Mesendoderm (in vitro differentiated cells): ENCODE measurements around the gene XPC.
A peak's percentile ranks its signal among the peaks of the same experiment; 100 is the strongest.

Experiments used
- DNase-seq: peaks from one replicate; pipeline ENCODE4 v3.0.0; 2013
- H2AK5ac ChIP-seq: 2 replicates; pipeline ENCODE4 v1.6.1; 2013; ENCODE audit warnings: low read length, inconsistent platforms
- H2BK120ac ChIP-seq: 2 replicates; pipeline ENCODE4 v1.6.1; 2013; ENCODE audit warnings: low read depth, mild to moderate bottlenecking, low read length, moderate library complexity, mixed read lengths
- H2BK15ac ChIP-seq: replicated peaks from 2 replicates; pipeline ENCODE4 v1.6.1; 2013; ENCODE audit warnings: low read depth, mild to moderate bottlenecking, moderate library complexity
- H2BK5ac ChIP-seq: 2 replicates; pipeline ENCODE4 v1.6.1; 2013; ENCODE audit warnings: low read length, inconsistent platforms
- H3K18ac ChIP-seq: 2 replicates; pipeline ENCODE4 v1.6.1; 2013; ENCODE audit warnings: mild to moderate bottlenecking, low read length, mixed read lengths
- H3K23ac ChIP-seq: one replicate; pipeline ENCODE4 v1.6.1; 2013; ENCODE audit warnings: low read length
- H3K27ac ChIP-seq: 2 replicates; pipeline ENCODE4 v1.5.1; 2013; ENCODE audit warnings: low read depth, mild to moderate bottlenecking, inconsistent platforms, low read length, moderate library complexity
- H3K27me3 ChIP-seq: 2 replicates; pipeline ENCODE4 v1.6.1; 2013; ENCODE audit warnings: low read length, control low read depth, mild to moderate bottlenecking, inconsistent platforms; ENCODE audit not compliant: insufficient read depth, poor library complexity
- H3K36me3 ChIP-seq: 2 replicates; pipeline ENCODE4 v1.6.1; 2013; ENCODE audit warnings: low read length, inconsistent platforms; ENCODE audit not compliant: control insufficient read depth, insufficient read depth
- H3K4ac ChIP-seq: one replicate; pipeline ENCODE4 v1.6.1; 2013; ENCODE audit warnings: low read depth, mild to moderate bottlenecking, low read length, moderate library complexity
- H3K4me1 ChIP-seq: 2 replicates; pipeline ENCODE4 v1.6.1; 2013; ENCODE audit warnings: low read depth, low read length, inconsistent platforms; ENCODE audit not compliant: control insufficient read depth
- H3K4me2 ChIP-seq: 2 replicates; pipeline ENCODE4 v1.6.1; 2013; ENCODE audit warnings: low read length
- H3K4me3 ChIP-seq: 2 replicates; pipeline ENCODE4 v1.5.1; 2013; ENCODE audit warnings: mild to moderate bottlenecking, low read length
- H3K56ac ChIP-seq: one replicate; pipeline ENCODE4 v1.6.1; 2013; ENCODE audit warnings: low read length
- H3K79me1 ChIP-seq: 2 replicates; pipeline ENCODE4 v1.6.1; 2013; ENCODE audit warnings: low read length, inconsistent platforms
- H3K79me2 ChIP-seq: 2 replicates; pipeline ENCODE4 v1.6.1; 2013; ENCODE audit warnings: mild to moderate bottlenecking, low read length; ENCODE audit not compliant: control insufficient read depth, insufficient read depth
- H3K9ac ChIP-seq: 2 replicates; pipeline ENCODE4 v1.6.1; 2013; ENCODE audit warnings: low read length, inconsistent platforms
- H4K5ac ChIP-seq: one replicate; pipeline ENCODE4 v1.6.1; 2013; ENCODE audit warnings: low read length
- H4K8ac ChIP-seq: one replicate; pipeline ENCODE4 v1.6.1; 2013; ENCODE audit warnings: low read depth, mild to moderate bottlenecking, control low read depth, low read length, moderate library complexity
- WGBS: extraction: QIAGEN DNeasy Blood & Tissue Kit; methylation state at CpG from one replicate; pipeline ENCODE4 v1.1.7; 2013; ENCODE audit warnings: low lambda C conversion rate, missing lambda C conversion rate; ENCODE audit not compliant: insufficient coverage; ENCODE audit errors: extremely low coverage; 5-methylcytosine and 5-hydroxymethylcytosine counted together

The XPC gene

DNA sequence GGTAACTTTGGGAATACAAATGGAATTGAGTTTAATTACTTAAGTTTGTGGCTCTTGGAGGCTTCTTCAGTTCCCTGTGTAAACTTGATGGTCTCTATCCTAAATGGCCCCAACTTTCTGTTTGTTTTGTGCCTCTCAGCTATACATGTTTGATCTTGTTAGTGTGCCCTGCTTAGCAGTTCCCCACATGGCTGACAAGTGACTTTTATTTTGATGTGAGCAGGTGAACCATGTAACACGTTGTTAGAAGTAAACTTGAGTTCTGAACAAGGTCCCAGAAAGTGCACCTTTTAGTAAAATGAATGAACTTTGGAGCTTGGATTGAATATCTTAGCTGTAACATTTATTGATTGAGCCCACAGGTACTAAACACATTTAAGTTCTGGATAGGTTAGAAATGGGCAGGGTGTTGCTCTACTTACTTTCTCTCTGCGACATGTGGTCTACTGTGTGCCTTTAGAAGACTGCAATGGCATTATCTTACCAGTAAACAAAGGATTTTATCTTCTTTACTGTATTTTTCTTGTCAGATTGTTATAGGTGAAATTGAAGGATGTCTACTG lies 4.7 kb upstream of the XPC start:
- Histone ChIP-seq H3K36me3 (peaks cover 5% of the 10 kb centered on the region), H3K4me1 (no peaks in the 10 kb centered on the region), H3K4ac (no peak overlapping the region), H3K79me1 (peaks cover 6% of the 10 kb centered on the region), H4K8ac (no peak overlapping the region), H3K79me2 (peaks cover 13% of the 10 kb centered on the region), H2BK120ac (no peak overlapping the region), H2BK15ac (no peak overlapping the region), H3K4me3 (no peak overlapping the region), H3K27me3 (no peaks in the 10 kb centered on the region), H4K5ac (no peak overlapping the region), H2BK5ac (no peak overlapping the region), H3K18ac (no peak overlapping the region), H3K27ac (no peak overlapping the region), H3K4me2 (no peak overlapping the region), H3K56ac (no peak overlapping the region), H2AK5ac (no peak overlapping the region), H3K9ac (no peak overlapping the region), H3K23ac (no peak overlapping the region)
- no peak for DNase-seq
- WGBS = no CpG with 5 or more reads among the region's 2 CpGs

- no peak overlapping the region for H3K4me3 ChIP-seq
- no peak overlapping the region for H2AK5ac ChIP-seq
- H3K18ac ChIP-seq = no peak overlapping the region
- no peak overlapping the region for H2BK5ac ChIP-seq
- no peak overlapping the region for H4K5ac ChIP-seq
- WGBS = no CpG with 5 or more reads among the region's 3 CpGs
- no peak overlapping the region for H3K4me2 ChIP-seq
- peaks cover 5% of the 10 kb centered on the region for H3K36me3 ChIP-seq
- H3K4me1 ChIP-seq = peaks cover 5% of the 10 kb centered on the region
- H3K23ac ChIP-seq = no peak overlapping the region
- no peak overlapping the region for H3K56ac ChIP-seq
- H3K27ac ChIP-seq = no peak overlapping the region
- no peak overlapping the region for H3K9ac ChIP-seq
- no peak overlapping the region for H3K4ac ChIP-seq
- no peak overlapping the region for H2BK120ac ChIP-seq
- H3K27me3 ChIP-seq = no peaks in the 10 kb centered on the region
- H3K79me2 ChIP-seq = peaks cover 20% of the 10 kb centered on the region
- H4K8ac ChIP-seq = no peak overlapping the region
- DNase-seq = no peak
- peaks cover 15% of the 10 kb centered on the region for H3K79me1 ChIP-seq
- H2BK15ac ChIP-seq = no peak overlapping the region
Observed at GRCh38 chr3:14181253-14181652, 2.9 kb upstream of the XPC start.

DNA sequence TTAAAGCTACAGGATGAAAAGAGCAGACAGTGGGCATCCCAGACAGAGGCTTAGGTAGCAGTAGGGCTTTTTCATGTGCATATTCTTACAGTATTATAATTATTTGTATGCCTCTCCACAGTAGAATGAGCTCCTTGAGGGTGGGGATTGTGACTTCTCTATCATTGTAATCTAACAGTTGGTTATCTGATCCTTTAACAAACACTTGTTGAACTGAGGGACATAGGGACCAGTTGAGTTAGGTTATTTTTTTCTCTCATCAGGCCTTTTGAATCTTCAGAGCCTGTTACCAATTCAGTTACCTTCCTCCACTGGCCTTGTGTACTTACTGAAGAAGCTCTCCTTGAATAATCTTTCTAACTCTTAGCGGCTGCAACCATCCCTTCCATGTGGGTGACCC lies 1.4 kb upstream of the XPC start:
- Histone ChIP-seq H3K79me2 (peaks cover 22% of the 10 kb centered on the region), H3K27ac (no peak overlapping the region), H2BK15ac (no peak overlapping the region), H2BK120ac (peak overlapping the region; percentile 28), H2BK5ac (no peak overlapping the region), H3K4me3 (no peak overlapping the region), H2AK5ac (no peak overlapping the region), H3K18ac (no peak overlapping the region), H4K5ac (no peak overlapping the region), H3K23ac (no peak overlapping the region), H3K4ac (no peak overlapping the region), H3K4me2 (peak overlapping the region; percentile 76), H3K9ac (peak overlapping the region; percentile 99), H4K8ac (no peak overlapping the region), H3K27me3 (no peaks in the 10 kb centered on the region), H3K56ac (no peak overlapping the region), H3K79me1 (peaks cover 18% of the 10 kb centered on the region), H3K36me3 (peaks cover 2% of the 10 kb centered on the region), H3K4me1 (peaks cover 5% of the 10 kb centered on the region)
- DNase-seq = no peak
- WGBS = no CpG with 5 or more reads among the region's 1 CpG

GRCh38 chr3:14179114-14179465 lies 689 bp upstream of the XPC start:
- no peak overlapping the region for H3K4ac ChIP-seq
- peaks cover 2% of the 10 kb centered on the region for H3K36me3 ChIP-seq
- peaks cover 22% of the 10 kb centered on the region for H3K79me2 ChIP-seq
- H2BK5ac ChIP-seq = no peak overlapping the region
- H3K18ac ChIP-seq = peak overlapping the region; percentile 70
- H3K79me1 ChIP-seq = peaks cover 18% of the 10 kb centered on the region
- no peaks in the 10 kb centered on the region for H3K27me3 ChIP-seq
- peak overlapping the region; percentile 76 for H3K4me2 ChIP-seq
- H3K9ac ChIP-seq = peak overlapping the region; percentile 99
- no peak overlapping the region for H3K27ac ChIP-seq
- H2AK5ac ChIP-seq = no peak overlapping the region
- no peak overlapping the region for H2BK15ac ChIP-seq
- no peak for DNase-seq
- no CpG with 5 or more reads among the region's 3 CpGs for WGBS
- H3K23ac ChIP-seq = no peak overlapping the region
- peak overlapping the region; percentile 99 for H3K4me3 ChIP-seq
- H3K4me1 ChIP-seq = peaks cover 5% of the 10 kb centered on the region
- peak overlapping the region; percentile 97 for H3K56ac ChIP-seq
- H4K5ac ChIP-seq = no peak overlapping the region
- H2BK120ac ChIP-seq = no peak overlapping the region
- no peak overlapping the region for H4K8ac ChIP-seq

GRCh38 chr3:14177580-14178246 lies 688 bp downstream of the XPC start:
- Histone ChIP-seq H3K27ac (no peak overlapping the region), H3K27me3 (no peaks in the 10 kb centered on the region), H2BK5ac (peak overlapping the region; percentile 56), H4K8ac (peak overlapping the region; percentile 5), H3K23ac (peak overlapping the region; percentile 90), H4K5ac (peak overlapping the region; percentile 75), H3K4ac (peak overlapping the region; percentile 7), H3K79me1 (peaks cover 18% of the 10 kb centered on the region), H3K18ac (peak overlapping the region; percentile 51), H3K4me1 (peaks cover 5% of the 10 kb centered on the region), H2AK5ac (peak overlapping the region; percentile 54), H3K9ac (peak overlapping the region; percentile 95), H3K36me3 (no peaks in the 10 kb centered on the region), H3K79me2 (peaks cover 22% of the 10 kb centered on the region), H3K4me2 (peak overlapping the region; percentile 98), H2BK120ac (no peak overlapping the region), H2BK15ac (no peak overlapping the region), H3K56ac (peak overlapping the region; percentile 97), H3K4me3 (peak overlapping the region; percentile 94)
- DNase-seq = no peak
- no CpG with 5 or more reads among the region's 10 CpGs for WGBS
